ENCODE results near the gene CTBP1. TPM values are rescaled to one million over a fixed set of nuclear protein-coding genes. Genes with fewer than 3 reads are reported as not detected.

CTBP1 gene
- total and polyA plus RNA-seq, 2 of the 8 experiments (the other 6 are each of a cell fraction or from before 2014, with no cell fraction given) = 128 to 185 TPM

GRCh38 chr4:1227816-1228215 is 21.1 kb downstream of the CTBP1 start:
- Histone ChIP-seq H3K4me1 (replicated peaks in 1 of 4; ENCODE audit: control insufficient read depth in 3 of 4, insufficient read depth in 4 of 4, low read length in 3 of 4) (no peaks in the 10 kb centered on the region), H2AFZ (ENCODE audit: low read length) (no peak overlapping the region), H4K5ac (ENCODE audit: insufficient read length, low read depth, low read length) (no peak overlapping the region), H3K56ac (replicated peaks; ENCODE audit: insufficient read length, low read depth, low read length) (no peak overlapping the region), H3K4me2 (ENCODE audit: insufficient read depth in 1 of 2, low read depth in 2 of 2, low read length in 2 of 2) (no peak overlapping the region), H2BK5ac (ENCODE audit: low read depth, low read length) (no peak overlapping the region; the same call in 1 of the 2 replicates), H2BK20ac (ENCODE audit: low read length) (no peak overlapping the region), H3K27ac (ENCODE audit: low read depth, low read length) (no peak overlapping the region), H2BK12ac (ENCODE audit: low read depth, low read length) (no peak overlapping the region), H3K36me3 (ENCODE audit: control insufficient read depth in 2 of 4, insufficient read depth in 4 of 4, low read length in 3 of 4) (peaks cover 17 to 64% (median 35%) of the 10 kb centered on the region in 4 experiments; a peak in 7 of 8 replicates), H3K9me3 (ENCODE audit: insufficient read depth in 2 of 2, low read depth in 1 of 2, low read length in 1 of 2) (no peaks in the 10 kb centered on the region), H2AK5ac (ENCODE audit: low read depth, low read length) (no peak overlapping the region), H2BK15ac (ENCODE audit: low read length) (no peak overlapping the region), H3K79me2 (ENCODE audit: control insufficient read depth in 1 of 2, insufficient read depth in 2 of 2, low read length in 2 of 2) (no peaks in the 10 kb centered on the region), H4K20me1 (replicated peaks in 1 of 2; ENCODE audit: control insufficient read depth in 1 of 2, insufficient read depth in 2 of 2, low read length in 2 of 2) (peaks cover 12 to 33% of the 10 kb centered on the region in 2 experiments), H3K9ac (replicated peaks in 1 of 4; ENCODE audit: extremely low read depth in 1 of 4, low read depth in 3 of 4, low read length in 3 of 4) (no peak overlapping the region), H3K4me3 (ENCODE audit: extremely low read depth in 1 of 4, insufficient read depth in 2 of 4, low read depth in 3 of 4, low read length in 4 of 4) (no peak overlapping the region), H3K27me3 (replicated peaks in 1 of 4; ENCODE audit: control insufficient read depth in 3 of 4, extremely low read depth in 1 of 4, insufficient read depth in 3 of 4, low read length in 3 of 4) (no peaks in the 10 kb centered on the region), H2BK120ac (replicated peaks; ENCODE audit: low read depth, low read length) (no peak overlapping the region), H3K18ac (ENCODE audit: extremely low read depth, low read length) (no peak overlapping the region), H3K23ac (ENCODE audit: insufficient read length) (no peak overlapping the region), H3K79me1 (ENCODE audit: low read depth, low read length) (peaks cover 12% of the 10 kb centered on the region), H3K4ac (replicated peaks; ENCODE audit: insufficient read length, low read depth, low read length) (no peak overlapping the region), H3K14ac (ENCODE audit: insufficient read length) (no peak overlapping the region), H3K23me2 (ENCODE audit: low read depth, low read length) (no peaks in the 10 kb centered on the region), H4K8ac (ENCODE audit: extremely low read depth, insufficient read depth, low read length) (no peak overlapping the region), H4K91ac (replicated peaks; ENCODE audit: insufficient read length, low read length) (no peak overlapping the region)
- POLR2A ChIA-PET (ENCODE audit: partially characterized antibody) = no interaction called here
- WGBS, 2 experiments (ENCODE audit: extremely low coverage in 1 of 2, insufficient coverage in 1 of 2, insufficient read length in 1 of 2, insufficient replicate concordance in 2 of 2, low coverage in 1 of 2, low lambda C conversion rate in 2 of 2, missing lambda C conversion rate in 1 of 2) = 96% methylated on average over 12 of the region's 16 CpGs; no CpG with 5 or more reads in 1 of the 2 experiments
- no peak for FAIRE-seq
- DNase-seq (ENCODE audit: low read depth in 1 of 2, low spot score in 2 of 2) = no peak
- TF ChIP-seq JUND (IDR thresholded peaks at IDR 0.05; ENCODE audit: low read length) (no peak), ZNF274 (IDR thresholded peaks at IDR 0.05; ENCODE audit: borderline replicate concordance, extremely low read depth, low read length) (no peak), JUN (IDR thresholded peaks at IDR 0.05; ENCODE audit: low read depth, low read length) (no peak), SP4 (IDR thresholded peaks at IDR 0.05; ENCODE audit: low read length) (no peak), CBX8 (IDR thresholded peaks at IDR 0.05; ENCODE audit: borderline replicate concordance, low read depth, low read length) (no peak), YY1 (IDR thresholded peaks at IDR 0.05; ENCODE audit: low read depth, low read length) (no peak), NRF1 (IDR thresholded peaks at IDR 0.05; ENCODE audit: low read depth, low read length) (no peak), SUZ12 (IDR thresholded peaks at IDR 0.05; ENCODE audit: low read length) (no peak), KDM5A (IDR thresholded peaks at IDR 0.05; ENCODE audit: low read length) (no peak), ASH2L (IDR thresholded peaks at IDR 0.05; ENCODE audit: low read length) (no peak), CREB1 (IDR thresholded peaks at IDR 0.05) (no peak)
- CTCF ChIA-PET (ENCODE audit: partially characterized antibody) = no interaction called here
